HepG2 (cell line): ENCODE measurements around the gene PPP1R13L. TPM values are rescaled to one million over a fixed set of nuclear protein-coding genes. Genes with fewer than 3 reads are reported as not detected.

Experiments
- ARNT ChIP-seq: fragments of 450-650 bp; IDR thresholded peaks from 2 replicates; pipeline ENCODE4 v1.6.1; 2017
- EZH2 ChIP-seq: conservative IDR thresholded peaks from 2 replicates; pipeline ENCODE4 v1.6.1; 2012; ENCODE audit warnings: mild to moderate bottlenecking, low read depth, low read length, moderate library complexity
- KLF13 ChIP-seq: sonication (generic); formaldehyde crosslinking; IDR thresholded peaks from 2 replicates; pipeline ENCODE4 v1.4.0; 2020; ENCODE audit warnings: mild to moderate bottlenecking, missing genetic modification reagents
- RFX3 ChIP-seq: IDR thresholded peaks from 2 replicates; pipeline ENCODE4 v1.6.1; 2016; ENCODE audit warnings: missing biosample characterization, missing genetic modification reagents
- SOX6 ChIP-seq, 2 experiments: fragments of 450-650 bp in 1 of 2; sonication (generic) in 1 of 2; formaldehyde crosslinking in 1 of 2; IDR thresholded peaks; 2 replicates each; pipeline versions ENCODE4 v1.4.0 to v1.6.1; 2017 to 2020; ENCODE audit warnings: antibody characterized with exemption in 1 of 2, mild to moderate bottlenecking in 1 of 2, missing genetic modification reagents in 1 of 2
- TCF7 ChIP-seq: sonication (generic); IDR thresholded peaks from 2 replicates; pipeline ENCODE4 v1.6.1; 2016; ENCODE audit warnings: antibody characterized with exemption, low read depth
- ZC3H13 ChIP-seq: sonication (generic); formaldehyde crosslinking; IDR thresholded peaks from 2 replicates; pipeline ENCODE4 v1.8.1; 2023; ENCODE audit warnings: mild to moderate bottlenecking, missing genetic modification reagents, moderate library complexity
- ZFP41 ChIP-seq: sonication (generic); formaldehyde crosslinking; IDR thresholded peaks from 2 replicates; pipeline ENCODE4 v1.4.0; 2020; ENCODE audit warnings: mild to moderate bottlenecking, missing genetic modification reagents, borderline replicate concordance
- ZFX ChIP-seq: sonication (generic); formaldehyde crosslinking; IDR thresholded peaks from 2 replicates; pipeline ENCODE4 v1.4.0; 2020; ENCODE audit warnings: mild to moderate bottlenecking, low read depth, missing genetic modification reagents, moderate library complexity
- ZNF530 ChIP-seq: sonication (generic); formaldehyde crosslinking; IDR thresholded peaks from 2 replicates; pipeline ENCODE4 v1.5.0; 2020; ENCODE audit warnings: low read depth, mild to moderate bottlenecking, missing genetic modification reagents
- ZNF556 ChIP-seq: sonication (generic); formaldehyde crosslinking; IDR thresholded peaks from 2 replicates; pipeline ENCODE4 v1.4.0; 2020; ENCODE audit warnings: mild to moderate bottlenecking, missing genetic modification reagents, borderline replicate concordance
- polyA plus RNA-seq, 8 experiments: library from polyadenylated mRNA; depleted of rRNA in 3 of 8; stranded (reverse) in 7 of 8; unstranded in 1 of 8; fragments of >200 nt; fragmentation: Illumina TruSeq in 4 of 8; extraction: Trizol in 4 of 8; gene quantifications; 2 replicates each; pipeline versions ENCODE4 v1.2.1 to v1.2.3, GENCODE V29; 2011 to 2016; ENCODE audit warnings: low read depth in 4 of 8, missing spikeins in 1 of 8, mixed read lengths in 1 of 8; ENCODE audit not compliant: insufficient read depth in 1 of 8
- total RNA-seq, 5 experiments: library from RNA; depleted of rRNA; stranded (reverse); fragments of >200 nt; fragmentation: Illumina TruSeq; extraction: Trizol; gene quantifications; 2 replicates each; pipeline ENCODE4 v1.2.3, GENCODE V29; 2016; ENCODE audit warnings: low read depth in 1 of 5
- TF ChIP-seq, protein P1 (sequence below): sonication (generic); formaldehyde crosslinking; IDR thresholded peaks from 2 replicates; pipeline ENCODE4 v1.4.0; 2020; ENCODE audit warnings: mild to moderate bottlenecking, missing genetic modification reagents
- TF ChIP-seq, protein P2 (sequence below): sonication (generic); formaldehyde crosslinking; IDR thresholded peaks from 2 replicates; pipeline ENCODE4 v1.4.0; 2020; ENCODE audit warnings: missing genetic modification reagents
- TF ChIP-seq, protein P3 (sequence below): IDR thresholded peaks from 2 replicates; pipeline ENCODE4 v1.6.1; 2016; ENCODE audit warnings: low read depth
- TF ChIP-seq, protein P4 (sequence below): IDR thresholded peaks from 2 replicates; pipeline ENCODE4 v1.6.1; 2012; ENCODE audit warnings: low read depth, low read length, improper control_type of control experiment
- TF ChIP-seq, protein P5 (sequence below): IDR thresholded peaks from 2 replicates; pipeline ENCODE4 v1.6.1; 2016; ENCODE audit warnings: mild to moderate bottlenecking

PPP1R13L gene
- total and polyA plus RNA-seq, 2 of the 13 experiments (the other 11 are each of a cell fraction or from before 2014, with no cell fraction given): 1.3 to 6.6 TPM

DNA sequence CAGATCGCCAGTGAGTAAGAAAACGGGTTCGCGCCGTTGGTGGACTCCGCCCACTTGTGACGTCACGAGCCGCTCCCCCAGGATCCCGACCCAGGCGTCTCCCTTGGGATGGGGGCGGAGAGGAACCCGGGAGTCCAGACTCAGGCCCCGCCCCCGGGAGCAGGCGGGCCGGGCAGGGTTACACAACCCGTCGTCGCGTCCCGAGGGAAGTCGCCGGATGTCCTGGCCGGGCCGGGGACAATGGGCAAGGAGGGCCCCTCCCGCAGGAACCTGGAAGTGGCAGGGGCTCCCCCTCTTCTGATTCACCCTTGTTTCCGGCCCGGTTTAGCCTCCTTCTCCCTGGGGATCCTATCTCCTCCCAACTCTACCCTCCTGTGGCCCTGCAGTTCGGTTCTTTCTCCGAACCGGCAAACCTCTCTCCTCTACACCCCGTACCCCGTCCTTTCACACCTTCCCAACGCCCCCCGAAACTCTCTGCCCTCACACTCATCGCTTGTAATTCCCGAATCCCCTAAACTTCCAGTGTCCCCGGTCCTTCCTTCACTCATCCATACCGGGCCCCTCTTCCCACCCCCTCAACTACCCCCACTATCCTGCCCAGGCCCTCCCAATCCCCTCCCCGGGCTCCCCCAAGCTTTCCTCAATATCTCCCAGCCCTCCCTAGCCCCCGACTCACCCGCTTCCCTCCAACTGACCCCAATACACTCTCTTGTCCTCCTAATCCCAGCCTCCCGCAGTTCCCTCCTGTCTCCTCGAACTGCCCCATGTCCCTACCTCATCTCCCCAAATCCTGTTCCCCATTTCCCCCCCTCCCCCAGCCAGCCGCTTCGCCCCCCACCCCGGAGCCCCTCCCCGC is 38.8 kb upstream of the PPP1R13L start (continued):
- TF ChIP-seq, protein P1, sequence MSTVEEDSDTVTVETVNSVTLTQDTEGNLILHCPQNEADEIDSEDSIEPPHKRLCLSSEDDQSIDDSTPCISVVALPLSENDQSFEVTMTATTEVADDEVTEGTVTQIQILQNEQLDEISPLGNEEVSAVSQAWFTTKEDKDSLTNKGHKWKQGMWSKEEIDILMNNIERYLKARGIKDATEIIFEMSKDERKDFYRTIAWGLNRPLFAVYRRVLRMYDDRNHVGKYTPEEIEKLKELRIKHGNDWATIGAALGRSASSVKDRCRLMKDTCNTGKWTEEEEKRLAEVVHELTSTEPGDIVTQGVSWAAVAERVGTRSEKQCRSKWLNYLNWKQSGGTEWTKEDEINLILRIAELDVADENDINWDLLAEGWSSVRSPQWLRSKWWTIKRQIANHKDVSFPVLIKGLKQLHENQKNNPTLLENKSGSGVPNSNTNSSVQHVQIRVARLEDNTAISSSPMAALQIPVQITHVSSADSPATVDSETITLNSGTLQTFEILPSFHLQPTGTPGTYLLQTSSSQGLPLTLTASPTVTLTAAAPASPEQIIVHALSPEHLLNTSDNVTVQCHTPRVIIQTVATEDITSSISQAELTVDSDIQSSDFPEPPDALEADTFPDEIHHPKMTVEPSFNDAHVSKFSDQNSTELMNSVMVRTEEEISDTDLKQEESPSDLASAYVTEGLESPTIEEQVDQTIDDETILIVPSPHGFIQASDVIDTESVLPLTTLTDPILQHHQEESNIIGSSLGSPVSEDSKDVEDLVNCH (CRISPR knock-in tag): no peak
- TF ChIP-seq ZC3H13 (no peak), ZNF556 (CRISPR knock-in tag) (peak; percentile 92; the same call in 1 of the 2 replicates), ARNT (no peak), RFX3 (CRISPR knock-in tag) (no peak), SOX6 (IDR thresholded peaks at IDR 0.05) (no peak), SOX6 (CRISPR knock-in tag; IDR thresholded peaks at IDR 0.05) (peak; percentile 93), TCF7 (peak; percentile 8; the same call in 1 of the 2 replicates), EZH2 (no peak), KLF13 (CRISPR knock-in tag) (no peak), ZFX (peak; percentile 50; the same call in 1 of the 2 replicates), ZFP41 (CRISPR knock-in tag) (no peak), ZNF530 (CRISPR knock-in tag) (no peak)
- TF ChIP-seq, protein P2, sequence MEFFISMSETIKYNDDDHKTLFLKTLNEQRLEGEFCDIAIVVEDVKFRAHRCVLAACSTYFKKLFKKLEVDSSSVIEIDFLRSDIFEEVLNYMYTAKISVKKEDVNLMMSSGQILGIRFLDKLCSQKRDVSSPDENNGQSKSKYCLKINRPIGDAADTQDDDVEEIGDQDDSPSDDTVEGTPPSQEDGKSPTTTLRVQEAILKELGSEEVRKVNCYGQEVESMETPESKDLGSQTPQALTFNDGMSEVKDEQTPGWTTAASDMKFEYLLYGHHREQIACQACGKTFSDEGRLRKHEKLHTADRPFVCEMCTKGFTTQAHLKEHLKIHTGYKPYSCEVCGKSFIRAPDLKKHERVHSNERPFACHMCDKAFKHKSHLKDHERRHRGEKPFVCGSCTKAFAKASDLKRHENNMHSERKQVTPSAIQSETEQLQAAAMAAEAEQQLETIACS (CRISPR knock-in tag): peak; percentile 18; the same call in 1 of the 2 replicates
- TF ChIP-seq, protein P3, sequence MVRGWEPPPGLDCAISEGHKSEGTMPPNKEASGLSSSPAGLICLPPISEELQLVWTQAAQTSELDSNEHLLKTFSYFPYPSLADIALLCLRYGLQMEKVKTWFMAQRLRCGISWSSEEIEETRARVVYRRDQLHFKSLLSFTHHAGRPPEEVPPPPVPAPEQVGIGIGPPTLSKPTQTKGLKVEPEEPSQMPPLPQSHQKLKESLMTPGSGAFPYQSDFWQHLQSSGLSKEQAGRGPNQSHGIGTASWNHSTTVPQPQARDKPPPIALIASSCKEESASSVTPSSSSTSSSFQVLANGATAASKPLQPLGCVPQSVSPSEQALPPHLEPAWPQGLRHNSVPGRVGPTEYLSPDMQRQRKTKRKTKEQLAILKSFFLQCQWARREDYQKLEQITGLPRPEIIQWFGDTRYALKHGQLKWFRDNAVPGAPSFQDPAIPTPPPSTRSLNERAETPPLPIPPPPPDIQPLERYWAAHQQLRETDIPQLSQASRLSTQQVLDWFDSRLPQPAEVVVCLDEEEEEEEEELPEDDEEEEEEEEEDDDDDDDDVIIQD (CRISPR knock-in tag): 0 out of 2 replicates have a peak, but pooled peaks have one; percentile 27
- TF ChIP-seq, protein P4, sequence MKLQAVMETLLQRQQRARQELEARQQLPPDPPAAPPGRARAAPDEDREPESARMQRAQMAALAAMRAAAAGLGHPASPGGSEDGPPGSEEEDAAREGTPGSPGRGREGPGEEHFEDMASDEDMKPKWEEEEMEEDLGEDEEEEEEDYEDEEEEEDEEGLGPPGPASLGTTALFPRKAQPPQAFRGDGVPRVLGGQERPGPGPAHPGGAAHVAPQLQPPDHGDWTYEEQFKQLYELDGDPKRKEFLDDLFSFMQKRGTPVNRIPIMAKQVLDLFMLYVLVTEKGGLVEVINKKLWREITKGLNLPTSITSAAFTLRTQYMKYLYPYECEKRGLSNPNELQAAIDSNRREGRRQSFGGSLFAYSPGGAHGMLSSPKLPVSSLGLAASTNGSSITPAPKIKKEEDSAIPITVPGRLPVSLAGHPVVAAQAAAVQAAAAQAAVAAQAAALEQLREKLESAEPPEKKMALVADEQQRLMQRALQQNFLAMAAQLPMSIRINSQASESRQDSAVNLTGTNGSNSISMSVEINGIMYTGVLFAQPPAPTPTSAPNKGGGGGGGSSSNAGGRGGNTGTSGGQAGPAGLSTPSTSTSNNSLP: no peak
- TF ChIP-seq, protein P5, sequence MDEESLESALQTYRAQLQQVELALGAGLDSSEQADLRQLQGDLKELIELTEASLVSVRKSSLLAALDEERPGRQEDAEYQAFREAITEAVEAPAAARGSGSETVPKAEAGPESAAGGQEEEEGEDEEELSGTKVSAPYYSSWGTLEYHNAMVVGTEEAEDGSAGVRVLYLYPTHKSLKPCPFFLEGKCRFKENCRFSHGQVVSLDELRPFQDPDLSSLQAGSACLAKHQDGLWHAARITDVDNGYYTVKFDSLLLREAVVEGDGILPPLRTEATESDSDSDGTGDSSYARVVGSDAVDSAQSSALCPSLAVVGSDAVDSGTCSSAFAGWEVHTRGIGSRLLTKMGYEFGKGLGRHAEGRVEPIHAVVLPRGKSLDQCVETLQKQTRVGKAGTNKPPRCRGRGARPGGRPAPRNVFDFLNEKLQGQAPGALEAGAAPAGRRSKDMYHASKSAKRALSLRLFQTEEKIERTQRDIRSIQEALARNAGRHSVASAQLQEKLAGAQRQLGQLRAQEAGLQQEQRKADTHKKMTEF (CRISPR knock-in tag): peak; percentile 73; the same call in 1 of the 2 replicates
